Esophagus squamous epithelium (tissue), 5 donors: Measurements from ENCODE around the gene CCDC171. TPM values are rescaled to one million over a fixed set of nuclear protein-coding genes. Genes with fewer than 3 reads are reported as not detected.
"Not testable (repeated sequence)": the region's sequence is repeated elsewhere in the genome, so short reads cannot be mapped to it uniquely, and the experiment has no call there.

ENCODE experiments used
- DNase-seq: peaks from one replicate; lab custom pipeline; 2025; lab: John Stamatoyannopoulos, UW
- H3K27ac ChIP-seq, 4 donors: fragments of 200-600 bp; sonication (generic); one replicate each; pipeline ENCODE4 v1.5.1; 2016 to 2019; ENCODE audit warnings: mild to moderate bottlenecking in 1 of 4
- H3K27me3 ChIP-seq, 4 donors: fragments of 200-600 bp; sonication (generic); 1 replicate in 3 of 4; 2 replicates in 1 of 4; pipeline versions ENCODE4 v1.5.1 to v1.6.0; 2017 to 2021; ENCODE audit warnings: antibody characterized with exemption in 1 of 4
- H3K36me3 ChIP-seq, 3 donors: fragments of 200-600 bp; sonication (generic); one replicate each; pipeline ENCODE4 v1.5.1; 2016 to 2019
- H3K4me1 ChIP-seq, 3 donors: fragments of 200-600 bp; sonication (generic); one replicate each; pipeline ENCODE4 v1.5.1; 2017 to 2019
- H3K4me3 ChIP-seq, 4 donors: fragments of 200-600 bp; sonication (generic); 1 replicate in 3 of 4; 2 replicates in 1 of 4; pipeline ENCODE4 v1.5.1; 2016 to 2019; ENCODE audit warnings: mild to moderate bottlenecking in 2 of 4, moderate library complexity in 1 of 4
- H3K9me3 ChIP-seq, 3 donors: fragments of 200-600 bp; sonication (generic); one replicate each; pipeline ENCODE4 v1.5.1; 2016 to 2019
- CTCF ChIP-seq, 6 experiments: fragments of 450-650 bp in 4 of 6; fragments of 200-600 bp in 2 of 6; sonication (generic) in 2 of 6; IDR thresholded peaks; one replicate each; pipeline ENCODE4 v1.5.1; 2016 to 2019; ENCODE audit warnings: antibody characterized with exemption in 6 of 6, mild to moderate bottlenecking in 4 of 6, moderate library complexity in 4 of 6
- POLR2A ChIP-seq, 4 donors: fragments of 450-650 bp; IDR thresholded peaks; one replicate each; pipeline ENCODE4 v1.6.1; 2017; ENCODE audit warnings: antibody characterized with exemption in 4 of 4, mild to moderate bottlenecking in 4 of 4, moderate library complexity in 3 of 4
- WGBS, 2 donors: methylation state at CpG; one replicate each; pipeline ENCODE4 v1.1.5; 2018; 5-methylcytosine and 5-hydroxymethylcytosine counted together
- intact Hi-C: fragments of 100-400 bp; cut with DNase I; formaldehyde crosslinking; loops from one replicate; pipeline ENCODE4 v1.15.0; 2022
- total RNA-seq, 4 donors: library from RNA; depleted of rRNA; stranded (reverse); fragments of >200 nt; gene quantifications; one replicate each; pipeline ENCODE4 v1.1.0, GENCODE V29; 2016
- donor health status: DM: yes; HTN: yes; CAD: no.

Gene CCDC171
- total RNA-seq, 4 donors from 2014 or later: 0.53 to 2.9 (median 1.6) TPM

GRCh38 chr9:15522130-15522755 is 30.6 kb upstream of the CCDC171 start:
- DNase-seq: no peak
- Histone ChIP-seq H3K9me3 (no peaks in the 10 kb centered on the region), H3K4me1 (no peaks in the 10 kb centered on the region), H3K27me3 (no peaks in the 10 kb centered on the region), H3K4me3 (no peak overlapping the region), H3K27ac (no peak overlapping the region), H3K36me3 (no peaks in the 10 kb centered on the region)
- TF ChIP-seq POLR2A (IDR thresholded peaks at IDR 0.05): no peak
- TF ChIP-seq CTCF (IDR thresholded peaks at IDR 0.05): no peak
- 84 to 94% methylated on average over 3 of the region's 3 CpGs for WGBS, 2 donors
- intact Hi-C loops: no loop called here

GRCh38 chr9:15524845-15525455 is 27.9 kb upstream of the CCDC171 start:
- Histone ChIP-seq H3K36me3 (no peaks in the 10 kb centered on the region), H3K27ac (no peak overlapping the region), H3K4me1 (no peaks in the 10 kb centered on the region), H3K9me3 (no peaks in the 10 kb centered on the region), H3K27me3 (no peaks in the 10 kb centered on the region), H3K4me3 (no peak overlapping the region)
- DNase-seq: no peak
- TF ChIP-seq CTCF (IDR thresholded peaks at IDR 0.05): no peak
- TF ChIP-seq POLR2A (IDR thresholded peaks at IDR 0.05): no peak
- WGBS, 2 donors: 65 to 69% methylated on average over 8 of the region's 8 CpGs
- intact Hi-C loops: no loop called here

- Histone ChIP-seq H3K36me3 (no peaks in the 10 kb centered on the region), H3K27me3 (no peaks in the 10 kb centered on the region), H3K27ac (no peak overlapping the region), H3K4me1 (no peaks in the 10 kb centered on the region), H3K9me3 (no peaks in the 10 kb centered on the region), H3K4me3 (no peak overlapping the region)
- WGBS, 2 donors: 77 to 88% methylated on average over 2 of the region's 2 CpGs
- intact Hi-C loops: no loop called here
- no peak for DNase-seq
- TF ChIP-seq CTCF (IDR thresholded peaks at IDR 0.05) (no peak), POLR2A (IDR thresholded peaks at IDR 0.05) (no peak)
Measured at GRCh38 chr9:15525958-15526357, 26.9 kb upstream of the CCDC171 start.

GRCh38 chr9:15527035-15527434 is 25.8 kb upstream of the CCDC171 start:
- DNase-seq, intact Hi-C loops, H3K9me3 ChIP-seq, H3K4me1 ChIP-seq, H3K36me3 ChIP-seq, H3K27ac ChIP-seq, H3K4me3 ChIP-seq, H3K27me3 ChIP-seq: not testable (repeated sequence)
- WGBS, 2 donors: 78 to 80% methylated on average over 5 of the region's 5 CpGs

- no peaks in the 10 kb centered on the region for H3K9me3 ChIP-seq
- TF ChIP-seq CTCF (IDR thresholded peaks at IDR 0.05): no peak
- TF ChIP-seq POLR2A (IDR thresholded peaks at IDR 0.05): no peak
- no peak overlapping the region for H3K27ac ChIP-seq
- intact Hi-C loops: no loop called here
- no peak for DNase-seq
- no peak overlapping the region for H3K4me3 ChIP-seq
- no peaks in the 10 kb centered on the region for H3K4me1 ChIP-seq
- no peaks in the 10 kb centered on the region for H3K27me3 ChIP-seq
- H3K36me3 ChIP-seq: no peaks in the 10 kb centered on the region
- WGBS, 2 donors: 55 to 70% methylated on average over 4 of the region's 4 CpGs
Measured at GRCh38 chr9:15529566-15530324, 23.1 kb upstream of the CCDC171 start.
